Measurements from ENCODE around the gene TTLL12.

TTLL12 gene

DNA sequence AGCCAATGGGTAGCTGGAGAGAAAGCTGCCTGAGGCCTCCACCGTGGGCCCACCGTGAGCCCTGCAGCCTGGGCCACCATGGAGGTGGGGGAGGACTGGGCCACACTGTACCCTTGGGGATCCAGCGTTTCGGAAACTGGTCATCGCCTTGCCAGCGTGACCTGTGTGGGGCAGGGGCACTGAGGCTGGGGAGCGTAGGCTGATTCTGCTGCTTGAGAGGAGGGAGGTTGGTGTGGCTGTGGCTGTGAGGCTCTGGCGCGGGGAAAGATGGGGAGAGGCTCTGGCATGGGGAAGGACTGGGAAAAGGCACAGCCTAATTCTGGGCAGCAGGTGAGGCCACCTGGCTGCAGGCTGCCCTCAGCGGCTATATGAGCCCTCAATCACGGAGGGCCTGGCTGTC lies 12.6 kb upstream of the TTLL12 start:
- Histone ChIP-seq H3K4me2 (ENCODE audit: low read depth, low read length, poor library complexity, severe bottlenecking) (no peak overlapping the region), H4K20me1 (ENCODE audit: low read depth, low read length) (no peaks in the 10 kb centered on the region), H3K9me3 (ENCODE audit: insufficient read depth, low read length) (no peaks in the 10 kb centered on the region), H3K9ac (ENCODE audit: low read length) (no peak overlapping the region), H3K9me2 (replicated peaks; ENCODE audit: insufficient read depth, low read length) (no peaks in the 10 kb centered on the region), H3K27me3 (ENCODE audit: low read length) (no peaks in the 10 kb centered on the region), H3K79me2 (ENCODE audit: insufficient read depth, low read length) (no peaks in the 10 kb centered on the region), H3K36me3 (ENCODE audit: low read length) (no peaks in the 10 kb centered on the region), H2AFZ (ENCODE audit: low read depth, low read length, severe bottlenecking) (no peak overlapping the region), H3K4me3 (ENCODE audit: insufficient read depth, low read length, poor library complexity, severe bottlenecking) (no peak overlapping the region), H3K27ac (ENCODE audit: low read depth, low read length) (no peak overlapping the region), H3F3A (ENCODE audit: insufficient read depth) (no peaks in the 10 kb centered on the region)
- TF ChIP-seq, protein P1, sequence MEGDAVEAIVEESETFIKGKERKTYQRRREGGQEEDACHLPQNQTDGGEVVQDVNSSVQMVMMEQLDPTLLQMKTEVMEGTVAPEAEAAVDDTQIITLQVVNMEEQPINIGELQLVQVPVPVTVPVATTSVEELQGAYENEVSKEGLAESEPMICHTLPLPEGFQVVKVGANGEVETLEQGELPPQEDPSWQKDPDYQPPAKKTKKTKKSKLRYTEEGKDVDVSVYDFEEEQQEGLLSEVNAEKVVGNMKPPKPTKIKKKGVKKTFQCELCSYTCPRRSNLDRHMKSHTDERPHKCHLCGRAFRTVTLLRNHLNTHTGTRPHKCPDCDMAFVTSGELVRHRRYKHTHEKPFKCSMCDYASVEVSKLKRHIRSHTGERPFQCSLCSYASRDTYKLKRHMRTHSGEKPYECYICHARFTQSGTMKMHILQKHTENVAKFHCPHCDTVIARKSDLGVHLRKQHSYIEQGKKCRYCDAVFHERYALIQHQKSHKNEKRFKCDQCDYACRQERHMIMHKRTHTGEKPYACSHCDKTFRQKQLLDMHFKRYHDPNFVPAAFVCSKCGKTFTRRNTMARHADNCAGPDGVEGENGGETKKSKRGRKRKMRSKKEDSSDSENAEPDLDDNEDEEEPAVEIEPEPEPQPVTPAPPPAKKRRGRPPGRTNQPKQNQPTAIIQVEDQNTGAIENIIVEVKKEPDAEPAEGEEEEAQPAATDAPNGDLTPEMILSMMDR (IDR thresholded peaks at IDR 0.05; ENCODE audit: insufficient read depth, low read length, poor library complexity, severe bottlenecking), result no peak
- TF ChIP-seq EZH2phosphoT487 (conservative IDR thresholded peaks at IDR 0.05; ENCODE audit: low read length), result no peak

DNA sequence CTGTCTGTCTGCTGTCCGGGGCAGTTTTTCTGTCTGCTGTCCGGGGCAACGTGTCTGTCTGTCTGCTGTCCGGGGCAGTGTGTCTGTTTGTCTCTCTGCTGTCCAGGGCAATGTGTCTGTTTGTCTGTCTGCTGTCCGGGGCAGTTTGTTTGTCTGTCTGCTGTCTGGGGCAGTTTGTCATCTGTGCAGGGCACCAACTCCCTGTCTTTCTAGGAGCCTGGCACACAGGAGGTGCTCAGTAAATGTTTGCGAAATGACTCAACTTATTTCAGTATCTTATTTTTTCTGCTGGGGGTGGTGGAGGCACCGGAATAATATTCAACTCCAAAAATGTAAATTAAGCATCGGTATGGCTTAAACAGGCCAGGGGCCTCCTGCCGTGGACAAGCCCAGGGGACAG lies 12.0 kb upstream of the TTLL12 start:
- Histone ChIP-seq H2AFZ (ENCODE audit: low read depth, low read length, severe bottlenecking) (no peak overlapping the region), H3K4me3 (ENCODE audit: insufficient read depth, low read length, poor library complexity, severe bottlenecking) (no peak overlapping the region), H3F3A (ENCODE audit: insufficient read depth) (no peaks in the 10 kb centered on the region), H3K9me2 (replicated peaks; ENCODE audit: insufficient read depth, low read length) (no peaks in the 10 kb centered on the region), H3K9me3 (ENCODE audit: insufficient read depth, low read length) (no peaks in the 10 kb centered on the region), H3K79me2 (ENCODE audit: insufficient read depth, low read length) (no peaks in the 10 kb centered on the region), H3K9ac (ENCODE audit: low read length) (no peak overlapping the region), H4K20me1 (ENCODE audit: low read depth, low read length) (no peaks in the 10 kb centered on the region), H3K27ac (ENCODE audit: low read depth, low read length) (no peak overlapping the region), H3K4me2 (ENCODE audit: low read depth, low read length, poor library complexity, severe bottlenecking) (no peak overlapping the region), H3K36me3 (ENCODE audit: low read length) (no peaks in the 10 kb centered on the region), H3K27me3 (ENCODE audit: low read length) (no peaks in the 10 kb centered on the region)
- TF ChIP-seq, protein P1 (IDR thresholded peaks at IDR 0.05; ENCODE audit: insufficient read depth, low read length, poor library complexity, severe bottlenecking), result no peak
- no peak for TF ChIP-seq EZH2phosphoT487 (conservative IDR thresholded peaks at IDR 0.05; ENCODE audit: low read length)

DNA sequence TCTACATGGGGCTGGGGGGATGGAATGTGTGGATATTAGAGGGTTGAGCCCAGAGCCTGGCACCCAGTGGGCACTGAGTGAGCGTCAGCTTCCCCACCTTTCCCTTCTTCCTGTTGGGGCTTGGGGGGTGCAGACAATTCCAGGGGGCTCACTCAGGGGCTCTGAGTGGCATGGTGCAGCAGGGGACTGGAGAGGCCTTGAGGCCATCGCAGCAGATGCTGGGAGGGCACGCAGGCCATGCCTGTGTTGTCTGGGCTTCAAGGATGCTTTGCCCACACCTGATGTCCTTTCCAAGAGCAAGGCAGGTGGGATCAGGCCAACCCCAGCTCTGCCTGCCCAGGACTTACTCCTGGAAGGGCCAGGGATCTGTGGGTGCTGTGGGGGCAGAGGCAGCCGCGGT lies 11.2 kb upstream of the TTLL12 start:
- no peak overlapping the region for H3K9ac ChIP-seq (ENCODE audit: low read length)
- no peak overlapping the region for H3K27ac ChIP-seq (ENCODE audit: low read depth, low read length)
- no peaks in the 10 kb centered on the region for H3K9me2 ChIP-seq (replicated peaks; ENCODE audit: insufficient read depth, low read length)
- no peaks in the 10 kb centered on the region for H3F3A ChIP-seq (ENCODE audit: insufficient read depth)
- H3K4me3 ChIP-seq (ENCODE audit: insufficient read depth, low read length, poor library complexity, severe bottlenecking), result no peak overlapping the region
- no peaks in the 10 kb centered on the region for H4K20me1 ChIP-seq (ENCODE audit: low read depth, low read length)
- TF ChIP-seq EZH2phosphoT487 (conservative IDR thresholded peaks at IDR 0.05; ENCODE audit: low read length), result no peak
- TF ChIP-seq, protein P1 (IDR thresholded peaks at IDR 0.05; ENCODE audit: insufficient read depth, low read length, poor library complexity, severe bottlenecking), result no peak
- H3K9me3 ChIP-seq (ENCODE audit: insufficient read depth, low read length), result no peaks in the 10 kb centered on the region
- H2AFZ ChIP-seq (ENCODE audit: low read depth, low read length, severe bottlenecking), result no peak overlapping the region
- H3K36me3 ChIP-seq (ENCODE audit: low read length), result no peaks in the 10 kb centered on the region
- no peak overlapping the region for H3K4me2 ChIP-seq (ENCODE audit: low read depth, low read length, poor library complexity, severe bottlenecking)
- H3K79me2 ChIP-seq (ENCODE audit: insufficient read depth, low read length), result no peaks in the 10 kb centered on the region
- H3K27me3 ChIP-seq (ENCODE audit: low read length), result no peaks in the 10 kb centered on the region

All from SU-DHL-6 (cell line).